SH-SY5Y (cell line): Measurements from ENCODE around the gene ANO8.

Source experiments
- GATA2 ChIP-seq: IDR thresholded peaks from 2 replicates; pipeline ENCODE4 v1.6.1; 2011; ENCODE audit warnings: mild to moderate bottlenecking, low read depth, low read length
- GATA3 ChIP-seq: IDR thresholded peaks from 2 replicates; pipeline ENCODE4 v1.6.1; 2011; ENCODE audit warnings: low read depth, mild to moderate bottlenecking, low read length, moderate library complexity

Gene ANO8

GRCh38 chr19:17312189-17313113 is 22.2 kb downstream of the ANO8 start:
- TF ChIP-seq GATA3 = no peak
- no peak for TF ChIP-seq GATA2

DNA sequence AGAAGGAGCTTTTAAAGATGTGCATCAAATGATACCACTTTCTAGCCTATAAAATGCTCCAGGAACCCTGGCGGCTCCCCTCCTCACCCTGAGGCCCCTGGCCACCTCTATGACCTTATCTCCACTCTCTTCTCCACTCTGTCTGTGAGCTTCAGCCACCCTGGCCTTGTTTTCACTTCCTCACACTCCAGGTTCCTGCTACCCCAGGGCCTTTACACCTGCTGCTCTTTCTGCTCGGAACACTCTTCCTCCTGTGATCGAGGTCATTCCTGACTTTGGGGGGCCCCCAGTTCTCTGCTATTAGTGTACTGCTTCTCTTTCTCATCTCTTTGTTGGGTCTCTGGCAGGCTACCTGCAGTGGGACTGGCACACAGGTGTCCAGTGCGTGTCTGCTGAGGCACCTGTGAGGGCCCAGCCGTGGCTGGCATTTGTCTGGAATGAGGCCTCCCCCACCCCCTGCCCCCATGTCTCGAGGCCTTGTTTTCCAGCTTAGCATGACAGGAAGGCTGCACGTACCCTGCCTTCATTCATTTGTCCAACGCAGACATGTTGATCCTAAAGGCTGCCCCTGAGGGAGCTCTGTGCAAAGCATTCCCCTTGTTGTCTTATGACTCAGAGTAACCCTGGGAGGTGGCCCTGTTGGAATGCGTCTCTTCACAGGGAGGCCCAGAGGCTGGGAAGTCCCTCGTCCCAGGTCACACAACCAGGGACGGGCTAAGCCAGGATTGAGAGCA is 23.0 kb downstream of the ANO8 start:
- no peak for TF ChIP-seq GATA3
- TF ChIP-seq GATA2 = no peak

DNA sequence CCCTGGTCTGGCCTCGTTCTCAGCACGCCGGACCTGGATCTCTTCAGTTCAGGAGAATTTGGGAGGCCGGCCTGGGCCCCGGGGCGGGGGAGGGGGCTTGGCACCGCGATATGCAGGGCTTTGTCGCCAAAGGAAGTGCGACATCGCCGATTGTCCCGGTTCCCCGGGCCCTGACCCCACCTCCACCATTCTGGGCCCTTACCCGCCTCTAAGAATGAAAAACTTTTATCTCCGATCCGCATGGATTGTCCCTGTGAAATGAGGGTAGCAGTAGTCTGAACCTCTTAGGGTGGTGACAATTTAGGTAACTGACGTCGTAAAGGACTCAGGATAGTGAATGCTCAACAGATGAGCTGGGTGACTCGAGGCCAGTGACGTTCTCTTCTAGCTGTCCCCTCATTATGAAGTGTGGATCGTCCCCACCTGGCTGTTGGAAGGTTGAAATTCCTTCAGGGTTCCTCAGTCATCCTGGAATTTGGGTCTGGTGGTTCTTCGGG is 24.6 kb downstream of the ANO8 start:
- TF ChIP-seq GATA2 (no peak), GATA3 (no peak)

DNA sequence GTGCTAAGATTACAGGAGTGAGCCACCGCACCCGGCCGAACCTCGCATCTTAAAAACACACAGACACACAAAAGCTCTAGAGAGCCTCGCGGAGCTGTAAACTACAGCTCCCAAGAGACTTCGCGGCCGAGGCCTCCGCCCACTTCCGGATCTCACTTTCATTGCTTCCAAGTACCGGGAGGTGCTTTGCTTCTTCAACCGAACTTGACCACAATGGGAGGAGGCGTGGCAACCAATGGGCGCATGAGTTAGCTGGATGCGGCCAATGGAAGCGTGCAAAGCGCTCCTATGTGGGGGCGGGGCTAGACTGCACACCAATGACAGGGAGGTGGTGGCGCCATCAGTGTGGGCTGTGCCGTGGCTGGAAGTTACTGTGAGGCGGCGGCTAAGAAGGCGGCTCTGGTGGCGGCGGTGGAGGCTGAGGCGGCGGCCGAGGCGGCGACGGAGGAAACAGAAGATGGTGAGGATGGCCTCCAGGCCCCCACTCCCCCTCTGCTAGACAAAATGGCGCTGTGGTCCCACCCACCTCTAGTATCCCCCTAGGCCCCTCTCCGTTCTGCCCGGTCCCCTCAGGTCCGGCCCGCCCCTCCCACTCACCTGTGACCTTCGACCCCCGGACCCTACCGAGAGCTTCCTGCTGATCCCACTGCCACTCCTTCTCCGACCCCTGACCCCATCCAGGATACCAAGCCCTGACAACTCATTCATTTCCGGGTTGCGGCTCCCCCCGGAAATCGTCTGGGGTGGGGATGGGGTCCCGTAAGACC is 25.3 kb downstream of the ANO8 start, which contains the start of gene DDA1:
Gene DDA1 (plus strand): TSS at position 366 of the 767 bp plus-strand sequence. CDS start 92 bp downstream, at position 458.
- TF ChIP-seq GATA3 = no peak
- no peak for TF ChIP-seq GATA2

DNA sequence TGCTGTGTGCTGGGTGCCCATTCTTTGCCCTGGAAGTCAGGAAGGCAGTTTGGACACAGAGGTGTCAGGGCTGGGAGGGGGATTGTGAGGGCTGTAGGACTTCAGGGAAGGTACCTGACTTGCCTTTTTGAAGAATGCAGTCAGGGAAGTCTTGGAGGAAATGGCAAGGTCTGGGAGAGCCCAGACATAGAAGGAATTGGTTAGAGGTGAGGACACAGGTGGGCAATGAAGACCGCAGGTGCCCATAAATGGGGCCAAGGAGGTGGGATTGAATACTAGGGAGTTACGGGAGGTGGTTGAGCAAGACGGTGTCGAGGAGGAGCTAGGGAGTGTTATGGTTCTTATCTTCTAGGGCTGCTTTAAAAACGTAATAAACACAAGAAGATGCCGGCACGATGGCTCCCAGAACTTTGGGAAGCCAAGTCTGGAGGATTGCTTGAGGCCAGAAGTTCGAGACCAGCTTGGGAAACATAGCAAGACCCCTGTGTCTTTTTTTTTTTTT is 26.7 kb downstream of the ANO8 start:
- no peak for TF ChIP-seq GATA2
- no peak for TF ChIP-seq GATA3

DNA sequence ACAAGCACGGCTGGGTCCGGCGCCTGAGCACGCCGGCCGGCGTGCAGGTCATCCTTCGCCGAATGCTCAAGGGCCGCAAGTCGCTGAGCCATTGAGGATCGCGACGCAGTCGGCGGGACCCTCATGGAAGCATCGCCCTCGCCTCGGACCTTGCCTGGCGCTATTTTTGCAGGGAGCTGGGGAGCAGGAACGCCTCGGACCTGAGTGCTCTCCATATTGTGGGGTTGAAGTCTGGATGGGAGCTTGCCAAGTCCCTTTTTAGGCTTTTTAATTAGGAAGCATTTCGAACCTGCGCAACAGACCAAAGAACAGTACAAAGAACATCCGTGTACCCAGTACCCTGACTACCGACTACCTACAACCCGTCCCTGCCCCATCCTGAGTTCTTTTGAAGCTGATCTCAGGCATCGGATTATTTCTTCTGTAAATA is 28.4 kb downstream of the ANO8 start:
- no peak for TF ChIP-seq GATA2

GRCh38 chr19:17305517-17306284 is 29.0 kb downstream of the ANO8 start, which contains the start of gene MRPL34:
TSS of gene MRPL34 (plus strand) at chr19:17305872. CDS start at chr19:17305893, 21 bp downstream.
- TF ChIP-seq GATA2 = peak; percentile 72
- no peak for TF ChIP-seq GATA3

DNA sequence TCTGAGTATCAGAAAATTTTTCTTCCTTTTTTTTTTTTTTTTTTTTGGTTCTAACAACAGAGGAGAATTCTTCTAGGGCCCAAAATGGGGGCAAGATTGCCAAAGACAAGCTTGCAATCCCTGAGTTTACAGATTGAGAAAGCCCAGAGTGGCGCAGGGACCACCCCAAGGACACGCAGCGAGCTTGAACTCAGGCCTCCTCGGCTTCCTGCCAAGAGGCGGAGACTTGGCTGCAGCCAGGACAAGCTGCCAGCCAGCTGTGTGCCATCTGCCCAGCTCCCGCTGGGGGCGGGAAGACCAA is 29.5 kb downstream of the ANO8 start:
- TF ChIP-seq GATA3 (no peak), GATA2 (no peak)

DNA sequence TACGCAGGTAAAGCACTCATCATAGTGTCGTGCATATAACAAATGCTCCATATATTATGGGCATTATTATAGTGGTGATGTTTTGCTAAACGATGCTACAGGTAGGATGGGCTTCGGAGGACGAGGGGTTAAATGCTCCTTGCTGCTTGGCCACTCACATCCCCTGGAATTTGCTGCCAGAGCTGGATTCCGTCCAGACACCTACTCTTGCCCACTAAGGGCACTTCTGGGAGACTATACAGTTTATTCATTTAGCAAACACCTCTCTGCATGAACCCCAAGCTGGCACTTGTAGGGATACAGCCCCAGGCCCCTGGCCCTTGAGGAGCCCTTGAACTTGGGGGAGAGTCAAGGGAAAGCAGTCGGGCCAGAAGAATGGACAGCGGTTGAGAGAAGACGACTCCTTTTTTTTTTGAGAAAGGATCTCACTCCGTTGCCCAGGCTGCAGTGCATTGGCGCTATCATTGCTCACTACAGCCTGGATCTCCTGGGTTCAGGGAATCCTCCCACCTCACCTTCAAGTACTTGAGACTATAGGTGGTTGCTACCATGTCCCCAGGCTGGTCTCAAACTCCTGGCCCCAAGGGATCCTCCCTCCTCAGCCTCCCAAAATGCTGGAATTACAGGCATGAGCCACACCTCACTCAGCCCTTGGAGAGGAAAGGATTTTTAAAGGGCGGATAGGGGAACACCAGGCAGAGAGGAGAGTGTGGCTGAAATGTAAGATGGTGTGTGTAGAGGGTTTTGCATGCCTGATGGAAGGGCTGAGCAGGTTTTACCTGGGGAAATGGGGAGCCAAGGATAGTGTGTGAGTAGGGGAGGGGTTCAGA is 30.1 kb downstream of the ANO8 start:
- TF ChIP-seq GATA2 (no peak), GATA3 (no peak)

GRCh38 chr19:17303940-17304267 is 30.8 kb downstream of the ANO8 start:
- TF ChIP-seq GATA3 = no peak
- TF ChIP-seq GATA2 = no peak

DNA sequence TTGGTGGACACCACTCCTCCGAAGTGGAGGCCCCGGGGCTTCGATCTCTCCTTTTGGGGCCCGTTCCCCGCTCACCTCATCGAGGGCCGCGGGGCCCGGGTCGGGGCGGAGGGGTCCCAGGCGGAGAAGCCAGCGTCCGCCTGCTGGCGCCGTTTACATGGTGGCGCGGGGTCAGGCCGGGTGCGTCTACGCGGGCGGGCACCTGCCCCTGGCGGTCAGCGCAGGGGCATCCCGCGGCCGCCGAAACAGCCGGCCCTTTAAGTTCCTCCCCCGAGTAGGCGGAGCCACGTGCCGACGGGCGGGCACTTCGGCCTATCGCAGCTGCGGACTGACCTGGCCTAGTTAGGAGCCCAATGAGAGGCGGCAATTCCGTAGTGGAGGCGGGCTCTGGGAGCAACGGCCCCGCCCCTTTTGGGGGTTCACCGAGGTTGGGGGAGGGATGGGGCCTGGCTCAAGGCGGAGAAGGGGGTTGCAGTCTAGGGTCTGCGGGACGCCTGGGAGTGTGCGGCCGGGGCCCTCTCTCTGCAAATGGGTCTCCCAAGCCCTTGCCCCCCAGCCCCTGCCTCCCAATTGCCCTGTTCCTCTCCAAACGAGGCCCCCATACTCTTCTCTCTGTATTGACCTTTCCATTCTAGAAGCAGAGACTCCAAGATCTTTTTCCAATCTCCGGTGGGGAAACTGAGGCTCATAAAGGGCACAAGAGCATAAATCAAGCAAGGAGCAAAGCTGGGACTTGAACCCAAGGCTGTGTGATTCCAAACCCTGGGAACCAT is 31.3 kb downstream of the ANO8 start, which contains the start of gene ABHD8:
Gene ABHD8 (minus strand): TSS at position 259 of the 773 bp plus-strand sequence. CDS start 1,809 bp downstream, outside the sequence.
- no peak for TF ChIP-seq GATA2
- no peak for TF ChIP-seq GATA3

- TF ChIP-seq GATA3 = no peak
- no peak for TF ChIP-seq GATA2
Measured at GRCh38 chr19:17302391-17303166, 32.1 kb downstream of the ANO8 start.
